Stimulated activated CD4-positive, alpha-beta T cell treated with anti-CD3 and anti-CD28 coated beads, Interleukin-12 subunit alpha, Interleukin-12 subunit beta, amount 100 ng/mL, for 24 hours (primary cell): Measurements from ENCODE around the gene ARHGEF40.

Experiments used
- DNase-seq, 2 experiments: peaks; one replicate each; pipeline ENCODE4 v3.0.0-alpha.2; 2020; ENCODE audit warnings: low read depth in 2 of 2

ARHGEF40 gene

GRCh38 chr14:21083565-21084325, 13.6 kb downstream of the ARHGEF40 start:
- no peak for DNase-seq

GRCh38 chr14:21084396-21084795, 14.3 kb downstream of the ARHGEF40 start:
- DNase-seq: no peak

GRCh38 chr14:21084998-21085853, 15.1 kb downstream of the ARHGEF40 start:
- no peak for DNase-seq

- DNase-seq: no peak
Measured at GRCh38 chr14:21086908-21087293, 16.8 kb downstream of the ARHGEF40 start.

- DNase-seq: no peak
Measured at GRCh38 chr14:21087294-21088091, 17.4 kb downstream of the ARHGEF40 start.

- no peak for DNase-seq
Measured at GRCh38 chr14:21088687-21089086, 18.6 kb downstream of the ARHGEF40 start.

- DNase-seq: no peak
Measured at GRCh38 chr14:21089271-21089670, 19.2 kb downstream of the ARHGEF40 start.

GRCh38 chr14:21089877-21090193, 19.7 kb downstream of the ARHGEF40 start:
- no peak for DNase-seq

GRCh38 chr14:21090194-21090939, 20.3 kb downstream of the ARHGEF40 start:
- DNase-seq: peak in 1 of 2 experiments; percentile 41

GRCh38 chr14:21090940-21091663, 21.0 kb downstream of the ARHGEF40 start:
- DNase-seq: no peak

GRCh38 chr14:21091821-21092272, 21.7 kb downstream of the ARHGEF40 start:
- no peak for DNase-seq

- DNase-seq: peak; percentile 80 to 89
Measured at GRCh38 chr14:21092273-21093011, 22.3 kb downstream of the ARHGEF40 start.

- DNase-seq: no peak
Measured at GRCh38 chr14:21093018-21093417, 22.9 kb downstream of the ARHGEF40 start.

GRCh38 chr14:21093769-21094681, 23.9 kb downstream of the ARHGEF40 start:
- no peak for DNase-seq

GRCh38 chr14:21095430-21096205, 25.5 kb downstream of the ARHGEF40 start:
- no peak for DNase-seq

GRCh38 chr14:21096438-21096837, 26.3 kb downstream of the ARHGEF40 start:
- DNase-seq: no peak

- DNase-seq: no peak
Measured at GRCh38 chr14:21096978-21097635, 27.0 kb downstream of the ARHGEF40 start.

GRCh38 chr14:21097636-21098075, 27.6 kb downstream of the ARHGEF40 start:
- DNase-seq: no peak
